ENCODE data around the gene KDM4B.

KDM4B gene

GRCh38 chr19:5196832-5197231, 227.9 kb downstream of the KDM4B start:
- peaks cover 6% of the 10 kb centered on the region; the same call in 1 of the 2 replicates for H3K9me3 ChIP-seq (ENCODE audit: control insufficient read depth, insufficient read depth, low read length)
- TF ChIP-seq EZH2phosphoT487 (IDR thresholded peaks at IDR 0.05; ENCODE audit: borderline replicate concordance, low read length) (no peak), CTCF (IDR thresholded peaks at IDR 0.05; ENCODE audit: low read depth, low read length, poor library complexity, severe bottlenecking) (no peak)
- no peaks in the 10 kb centered on the region for H3F3A ChIP-seq (ENCODE audit: control insufficient read depth, insufficient read depth)
- no peaks in the 10 kb centered on the region for H3K4me1 ChIP-seq (ENCODE audit: control insufficient read depth, low read length)
- H3K9me2 ChIP-seq (replicated peaks; ENCODE audit: control insufficient read depth, low read length): no peaks in the 10 kb centered on the region
- no peaks in the 10 kb centered on the region for H3K27me3 ChIP-seq (ENCODE audit: control insufficient read depth, low read length)
- no peak overlapping the region for H3K4me3 ChIP-seq (ENCODE audit: low read length)
- H3K4me2 ChIP-seq (ENCODE audit: low read length): no peak overlapping the region
- H3K27ac ChIP-seq (ENCODE audit: low read depth, low read length): no peak overlapping the region
- H3K79me2 ChIP-seq (ENCODE audit: control insufficient read depth, low read length): no peaks in the 10 kb centered on the region
- no peaks in the 10 kb centered on the region for H4K20me1 ChIP-seq (ENCODE audit: control insufficient read depth, insufficient read depth, low read depth, low read length)
- H3K36me3 ChIP-seq (ENCODE audit: control insufficient read depth, low read length): no peaks in the 10 kb centered on the region

GRCh38 chr19:5200844-5201243, 231.9 kb downstream of the KDM4B start:
- H3K79me2 ChIP-seq (ENCODE audit: control insufficient read depth, low read length): no peaks in the 10 kb centered on the region
- H3K4me3 ChIP-seq (ENCODE audit: low read length): no peak overlapping the region
- H3K27ac ChIP-seq (ENCODE audit: low read depth, low read length): no peak overlapping the region
- no peak overlapping the region for H3K4me2 ChIP-seq (ENCODE audit: low read length)
- peaks cover 6% of the 10 kb centered on the region; the same call in 1 of the 2 replicates for H3K9me3 ChIP-seq (ENCODE audit: control insufficient read depth, insufficient read depth, low read length)
- TF ChIP-seq CTCF (IDR thresholded peaks at IDR 0.05; ENCODE audit: low read depth, low read length, poor library complexity, severe bottlenecking) (no peak), EZH2phosphoT487 (IDR thresholded peaks at IDR 0.05; ENCODE audit: borderline replicate concordance, low read length) (no peak)
- no peaks in the 10 kb centered on the region for H4K20me1 ChIP-seq (ENCODE audit: control insufficient read depth, insufficient read depth, low read depth, low read length)
- H3K9me2 ChIP-seq (replicated peaks; ENCODE audit: control insufficient read depth, low read length): no peaks in the 10 kb centered on the region
- no peaks in the 10 kb centered on the region for H3K36me3 ChIP-seq (ENCODE audit: control insufficient read depth, low read length)
- no peaks in the 10 kb centered on the region for H3K4me1 ChIP-seq (ENCODE audit: control insufficient read depth, low read length)
- H3F3A ChIP-seq (ENCODE audit: control insufficient read depth, insufficient read depth): no peaks in the 10 kb centered on the region
- no peaks in the 10 kb centered on the region for H3K27me3 ChIP-seq (ENCODE audit: control insufficient read depth, low read length)

GRCh38 chr19:5202553-5202952, 233.6 kb downstream of the KDM4B start:
- Histone ChIP-seq H3K4me1 (ENCODE audit: control insufficient read depth, low read length) (no peaks in the 10 kb centered on the region), H3K36me3 (ENCODE audit: control insufficient read depth, low read length) (no peaks in the 10 kb centered on the region), H3K9me2 (replicated peaks; ENCODE audit: control insufficient read depth, low read length) (no peaks in the 10 kb centered on the region), H3K4me2 (ENCODE audit: low read length) (no peak overlapping the region), H3K4me3 (ENCODE audit: low read length) (no peak overlapping the region), H4K20me1 (ENCODE audit: control insufficient read depth, insufficient read depth, low read depth, low read length) (no peaks in the 10 kb centered on the region), H3F3A (ENCODE audit: control insufficient read depth, insufficient read depth) (no peaks in the 10 kb centered on the region), H3K9me3 (ENCODE audit: control insufficient read depth, insufficient read depth, low read length) (peaks cover 6% of the 10 kb centered on the region; the same call in 1 of the 2 replicates), H3K79me2 (ENCODE audit: control insufficient read depth, low read length) (no peaks in the 10 kb centered on the region), H3K27me3 (ENCODE audit: control insufficient read depth, low read length) (no peaks in the 10 kb centered on the region), H3K27ac (ENCODE audit: low read depth, low read length) (no peak overlapping the region)
- TF ChIP-seq EZH2phosphoT487 (IDR thresholded peaks at IDR 0.05; ENCODE audit: borderline replicate concordance, low read length): no peak
- no peak for TF ChIP-seq CTCF (IDR thresholded peaks at IDR 0.05; ENCODE audit: low read depth, low read length, poor library complexity, severe bottlenecking)
